Activated T-cell treated with anti-CD3 and anti-CD28 coated beads for 24 hours (primary cell): ENCODE measurements around the gene FAM174B.

ENCODE experiments used
- DNase-seq: peaks from one replicate; pipeline ENCODE4 v3.0.0-alpha.2; 2020; ENCODE audit warnings: low read depth

Gene FAM174B

GRCh38 chr15:92599394-92599970 is 56.1 kb downstream of the FAM174B start:
- DNase-seq = no peak

DNA sequence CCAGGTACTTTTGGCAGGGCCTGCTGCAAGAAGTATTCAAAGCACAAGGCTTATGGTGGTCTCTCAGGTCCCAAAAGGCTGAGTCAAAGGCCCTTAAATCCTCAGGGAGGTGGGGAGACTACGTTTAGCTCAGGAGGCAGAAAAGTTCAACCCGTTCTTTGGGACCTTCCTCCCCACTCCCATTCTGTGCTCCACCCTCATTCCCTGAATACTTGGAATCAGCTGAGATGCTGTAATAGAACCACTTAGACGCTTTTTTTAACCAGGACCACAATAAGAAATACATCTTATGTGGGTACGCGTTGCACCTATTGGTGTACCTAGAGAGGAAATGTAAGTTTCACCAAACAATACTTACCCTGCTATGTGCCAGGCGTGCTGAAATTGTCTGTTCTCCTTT is 58.0 kb downstream of the FAM174B start:
- no peak for DNase-seq

- no peak for DNase-seq
Observed at GRCh38 chr15:92596623-92597022, 59.0 kb downstream of the FAM174B start.

- DNase-seq = no peak
Observed at GRCh38 chr15:92595506-92596381, 59.8 kb downstream of the FAM174B start.

- no peak for DNase-seq
Observed at GRCh38 chr15:92591275-92591674, 64.3 kb downstream of the FAM174B start.

DNA sequence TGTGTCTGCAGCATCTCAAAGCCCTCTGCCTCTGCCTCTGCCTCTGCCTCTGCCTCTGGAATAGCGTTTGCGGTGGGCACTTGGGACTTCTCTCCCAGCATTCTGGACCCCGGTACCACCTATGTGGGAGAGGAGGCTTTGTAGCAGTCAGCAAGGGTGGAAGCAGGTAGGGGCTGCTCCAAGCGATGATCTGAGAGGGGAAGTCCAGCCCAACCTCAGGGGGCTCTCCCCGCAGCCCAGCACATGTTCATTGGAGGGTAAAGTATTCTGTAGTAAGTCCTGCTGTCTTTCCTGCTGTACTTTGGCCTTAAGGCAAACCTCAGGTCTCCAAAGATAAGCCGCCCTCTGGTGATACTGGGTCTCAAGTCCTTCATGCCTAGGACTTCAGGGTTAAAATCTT is 68.6 kb downstream of the FAM174B start:
- no peak for DNase-seq

- no peak for DNase-seq
Observed at GRCh38 chr15:92586383-92586942, 69.1 kb downstream of the FAM174B start.

DNA sequence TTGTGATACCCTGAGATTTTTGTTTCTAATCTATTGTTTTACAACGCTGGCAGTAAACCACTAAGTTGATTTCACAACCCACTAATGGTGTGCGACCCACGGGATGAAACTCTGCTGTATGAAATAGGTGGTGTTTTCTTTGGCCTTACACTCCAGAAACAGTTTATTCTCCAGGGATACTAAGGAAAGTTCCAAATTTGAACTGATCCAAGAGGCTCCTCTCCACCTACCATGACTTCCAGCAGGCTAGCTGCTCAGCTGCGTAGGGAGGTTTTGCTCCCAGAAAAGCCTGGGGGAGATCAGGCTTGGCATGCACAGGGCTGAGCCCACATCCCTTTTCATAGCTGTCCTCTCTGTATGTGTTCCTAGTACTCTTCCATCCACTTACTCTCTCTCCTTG is 71.5 kb downstream of the FAM174B start:
- no peak for DNase-seq

GRCh38 chr15:92583096-92584034 is 72.2 kb downstream of the FAM174B start:
- DNase-seq = no peak

DNA sequence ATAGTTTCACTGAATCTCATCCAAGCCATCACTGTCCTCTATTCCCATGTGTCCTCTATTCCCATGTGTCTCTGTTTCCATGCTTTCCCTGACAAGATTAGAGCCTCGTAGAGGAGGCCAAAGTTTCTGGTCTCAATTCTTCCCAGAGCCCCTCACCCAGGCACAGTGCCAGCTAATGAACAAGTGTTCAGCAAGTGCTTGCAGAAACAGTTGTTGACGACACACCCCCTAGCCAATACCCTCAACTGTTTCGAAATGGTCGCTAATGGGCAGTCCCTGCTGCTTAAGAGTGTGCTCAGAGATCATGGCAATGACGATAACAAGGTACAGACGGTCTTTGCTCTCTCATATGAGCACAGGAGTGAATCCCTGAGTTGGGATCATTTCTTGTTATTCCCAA is 73.4 kb downstream of the FAM174B start:
- no peak for DNase-seq

DNA sequence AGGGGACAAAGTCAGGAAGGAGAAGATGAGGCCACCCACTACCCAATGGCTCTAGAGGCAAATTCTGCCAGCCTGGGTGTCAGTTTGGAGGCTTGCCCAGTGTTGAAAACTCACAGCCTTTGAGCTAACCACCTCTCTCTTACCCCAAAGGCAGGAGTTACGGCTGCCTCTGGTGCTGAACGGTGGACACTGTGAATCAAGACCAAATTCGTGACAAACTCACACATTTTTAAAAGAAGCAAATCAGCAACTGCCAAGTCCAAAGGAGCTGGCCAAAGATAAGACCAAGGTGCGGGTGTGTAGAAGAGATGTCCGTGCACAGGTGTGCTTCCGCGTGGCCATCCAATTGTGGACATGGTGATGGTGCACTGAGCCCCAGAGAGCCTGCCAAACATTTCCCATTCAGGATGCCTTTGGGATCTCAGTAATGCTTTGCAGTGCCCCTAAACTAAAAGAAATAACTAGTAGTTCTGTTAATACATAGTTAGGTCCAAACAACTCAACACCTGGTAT is 74.6 kb downstream of the FAM174B start:
- no peak for DNase-seq

- DNase-seq = no peak
Observed at GRCh38 chr15:92580521-92580920, 75.1 kb downstream of the FAM174B start.

GRCh38 chr15:92579931-92580470 is 75.6 kb downstream of the FAM174B start:
- no peak for DNase-seq

GRCh38 chr15:92579486-92579885 is 76.1 kb downstream of the FAM174B start:
- no peak for DNase-seq

GRCh38 chr15:92578096-92578835 is 77.3 kb downstream of the FAM174B start:
- DNase-seq = no peak

DNA sequence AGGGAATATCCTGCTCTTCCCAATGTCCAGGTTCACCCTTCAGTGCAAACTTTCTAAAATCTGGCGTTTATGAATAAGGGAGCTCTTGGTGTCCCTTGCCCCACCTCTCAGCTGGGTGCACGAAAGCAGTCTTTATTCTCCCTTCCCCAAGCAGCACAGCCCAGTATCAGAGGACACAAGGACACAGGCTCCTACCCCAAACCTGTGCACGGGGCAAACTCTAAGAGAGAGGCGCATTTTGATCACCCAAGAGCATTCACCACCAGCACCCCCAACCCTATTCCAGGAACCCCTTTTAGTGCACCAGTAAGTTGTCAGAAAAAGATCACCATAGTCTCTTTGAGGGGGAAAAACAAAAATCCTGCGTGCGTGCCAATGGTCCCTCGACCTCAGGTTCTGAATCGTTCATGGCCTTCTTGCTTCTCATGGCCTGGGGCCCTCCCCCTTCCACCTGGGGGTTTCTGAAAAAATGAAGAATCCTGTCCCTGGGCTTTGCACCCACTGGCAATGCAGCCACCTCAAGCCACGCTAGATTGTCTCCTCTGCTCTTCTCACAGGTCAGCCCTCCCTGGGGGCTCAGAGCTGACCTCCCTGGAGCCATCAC is 78.9 kb downstream of the FAM174B start:
- DNase-seq = no peak

GRCh38 chr15:92574566-92574965 is 81.0 kb downstream of the FAM174B start:
- no peak for DNase-seq

DNA sequence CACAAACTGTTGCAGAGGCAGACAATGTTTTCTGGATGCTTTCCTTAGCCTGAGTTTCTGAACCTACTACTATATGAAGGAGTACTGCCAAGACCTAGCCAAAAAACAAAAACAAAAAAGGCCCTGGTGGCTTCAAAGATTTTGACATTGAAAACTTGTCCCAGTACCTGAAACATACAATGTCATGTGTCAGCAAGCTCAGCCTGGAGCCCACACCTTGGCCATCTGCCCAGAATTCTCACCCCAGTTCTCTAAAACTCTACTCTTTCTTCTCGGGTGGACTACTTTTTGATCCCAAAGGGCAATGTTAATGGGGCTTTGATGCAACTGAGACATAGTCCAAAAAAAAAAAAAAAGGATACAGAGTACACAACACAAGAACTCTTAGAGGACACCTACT is 81.4 kb downstream of the FAM174B start:
- DNase-seq = no peak

GRCh38 chr15:92571824-92572223 is 83.8 kb downstream of the FAM174B start:
- no peak for DNase-seq

DNA sequence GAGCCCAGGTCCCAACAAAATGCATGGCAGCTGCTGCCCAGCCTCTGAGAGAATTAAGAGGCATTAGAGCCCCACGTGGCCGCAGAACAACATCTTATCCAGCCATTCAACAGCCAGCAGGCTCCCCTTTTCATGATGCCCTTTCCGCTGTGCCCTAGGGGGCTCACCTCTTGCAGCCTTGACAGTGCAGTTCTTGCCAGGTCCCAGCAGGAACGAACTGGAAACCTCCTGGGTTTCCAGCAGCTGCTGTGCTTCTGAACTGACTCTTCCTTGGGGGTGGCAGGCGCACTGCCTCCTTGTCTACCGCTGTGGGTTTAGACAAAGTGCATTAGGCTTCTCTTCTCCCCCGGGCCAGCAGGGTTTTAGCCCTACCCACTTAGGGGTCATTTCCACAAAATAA is 85.2 kb downstream of the FAM174B start:
- no peak for DNase-seq

DNA sequence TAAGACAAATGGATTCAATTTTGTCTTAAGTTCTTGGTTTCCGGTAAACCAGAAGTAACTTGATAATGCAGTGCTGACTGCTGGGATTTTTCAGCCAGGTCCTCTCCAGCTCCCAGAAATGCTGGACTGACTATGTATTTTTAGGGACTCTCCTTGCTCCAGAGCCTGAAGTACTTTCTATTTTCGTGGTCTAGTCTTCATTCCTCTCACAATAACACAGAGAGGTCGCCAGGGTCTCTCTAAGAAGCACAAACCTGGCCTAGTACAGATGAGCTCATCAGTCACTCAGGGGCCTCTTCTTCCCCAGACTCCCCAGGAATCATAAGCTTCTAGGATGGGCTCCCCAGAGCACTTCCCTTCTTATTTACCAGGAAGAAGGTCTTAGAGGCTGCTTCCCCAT is 85.8 kb downstream of the FAM174B start:
- DNase-seq = no peak
